HG03378 (cell line): ENCODE data around the gene COTL1.
"Not testable (repeated sequence)": the region's sequence is repeated elsewhere in the genome, so short reads cannot be mapped to it uniquely, and the experiment has no call there.

Source experiments
- ATAC-seq: cut with Tn5 transposase; IDR thresholded peaks from one replicate; pipeline ENCODE4 v1.9.1; 2021; ENCODE audit warnings: mild to moderate bottlenecking, moderate library complexity; ENCODE audit not compliant: unreplicated experiment

Gene COTL1

GRCh38 chr16:84643674-84644073, 25.8 kb upstream of the COTL1 start:
- ATAC-seq: no peak

DNA sequence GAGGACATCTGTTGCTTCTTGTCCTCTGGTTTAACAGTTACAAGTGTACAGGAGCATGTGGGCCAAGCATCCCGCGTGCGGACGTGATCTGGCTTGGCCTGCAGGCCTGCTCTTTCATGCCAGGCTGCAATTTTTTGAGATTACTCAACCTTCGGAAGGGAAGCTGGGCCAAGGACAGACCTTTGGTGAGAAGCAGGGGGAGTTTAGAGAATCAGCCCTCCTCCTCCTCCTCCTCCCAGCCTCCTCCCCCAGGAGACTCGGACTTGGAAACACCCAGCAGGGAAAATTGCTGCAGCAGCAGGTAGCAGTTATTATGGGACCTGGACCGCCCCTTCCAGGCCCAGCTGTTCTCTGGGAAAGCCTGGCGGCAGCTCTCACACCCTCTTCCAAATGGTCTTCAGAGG, 25.3 kb upstream of the COTL1 start:
- ATAC-seq: no peak

DNA sequence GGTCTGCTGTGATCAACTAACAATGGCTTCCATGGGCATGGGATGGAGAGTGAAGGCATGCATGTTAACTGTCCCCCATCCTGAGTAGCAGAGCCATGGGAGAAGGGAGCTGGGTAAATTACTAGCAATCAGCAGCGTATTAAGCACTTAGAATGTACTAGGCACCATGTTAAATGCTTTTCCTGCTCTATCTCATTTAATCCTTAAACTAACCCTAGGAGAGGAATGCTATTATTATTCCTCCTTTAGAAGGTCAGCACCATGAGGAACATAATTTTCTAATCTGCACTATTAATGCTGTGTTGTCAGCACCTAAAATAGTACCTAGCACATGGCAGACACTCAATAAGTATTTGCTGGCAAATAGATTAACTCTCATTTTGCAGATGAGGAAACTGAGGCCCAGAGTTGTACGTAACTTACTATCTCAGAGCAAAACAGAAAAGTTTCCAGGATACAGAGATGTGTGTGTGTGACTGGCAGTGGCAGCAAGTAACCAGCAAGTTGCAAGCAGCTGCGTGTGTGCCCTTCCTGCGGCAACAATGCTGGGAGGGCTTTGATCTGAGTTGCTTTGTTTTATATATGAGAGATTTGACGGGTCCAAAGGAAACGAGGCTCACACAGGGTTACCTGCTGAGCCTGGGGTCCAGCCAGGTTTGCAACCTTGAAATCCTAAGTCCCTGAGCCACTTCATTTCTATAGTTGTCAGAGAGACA, 23.9 kb upstream of the COTL1 start:
- no peak for ATAC-seq

- ATAC-seq: no peak
Observed at GRCh38 chr16:84640145-84640544, 22.3 kb upstream of the COTL1 start.

DNA sequence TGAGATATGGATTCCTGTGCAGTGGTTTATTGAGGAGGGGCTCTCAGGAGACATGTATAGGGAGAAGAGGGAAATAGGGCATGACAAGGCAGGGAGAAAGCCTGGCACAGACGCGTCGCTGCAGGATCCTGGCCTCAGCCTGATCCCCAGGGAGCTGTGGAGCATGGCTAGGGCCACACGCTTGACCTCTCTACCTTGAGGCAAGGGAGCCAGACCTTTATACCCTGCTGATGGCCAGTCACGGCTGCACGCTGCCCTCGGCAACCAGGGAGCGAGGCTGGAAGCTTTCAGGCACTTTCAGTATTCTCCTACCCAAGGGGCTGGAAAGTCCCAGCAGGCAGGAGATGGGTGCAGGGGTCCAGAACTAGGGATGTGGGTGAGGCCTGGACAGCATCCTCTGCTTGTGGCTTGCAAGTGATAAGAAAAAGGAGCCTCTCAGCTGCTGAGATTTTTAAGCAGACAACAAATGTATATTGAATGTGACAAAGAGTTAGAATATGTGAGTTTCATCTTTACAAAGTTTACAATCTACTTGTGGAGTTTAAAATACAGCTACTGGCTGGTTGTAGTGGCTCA, 20.4 kb upstream of the COTL1 start:
- ATAC-seq: no peak

DNA sequence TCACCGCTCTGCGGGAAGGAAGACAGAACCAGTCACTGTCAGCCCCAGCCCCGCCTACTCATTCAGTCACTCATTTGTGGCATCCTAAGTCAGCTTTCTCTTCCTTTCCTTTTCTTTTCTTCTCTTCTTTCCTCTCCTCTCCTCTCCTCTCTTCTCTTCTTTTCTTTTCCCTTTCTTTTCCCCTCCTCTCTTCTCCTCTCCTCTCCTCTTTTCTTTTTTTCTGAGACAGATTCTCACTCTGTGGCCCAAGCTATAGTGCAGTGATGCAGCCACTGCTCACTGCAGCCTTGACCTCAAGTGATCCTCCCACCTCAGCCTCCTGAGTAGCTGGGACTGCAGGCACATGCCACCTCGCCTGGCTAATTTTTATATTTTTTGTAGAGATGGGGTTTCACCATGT, 19.8 kb upstream of the COTL1 start:
- no peak for ATAC-seq

- ATAC-seq: no peak
Observed at GRCh38 chr16:84635702-84636101, 17.8 kb upstream of the COTL1 start.

DNA sequence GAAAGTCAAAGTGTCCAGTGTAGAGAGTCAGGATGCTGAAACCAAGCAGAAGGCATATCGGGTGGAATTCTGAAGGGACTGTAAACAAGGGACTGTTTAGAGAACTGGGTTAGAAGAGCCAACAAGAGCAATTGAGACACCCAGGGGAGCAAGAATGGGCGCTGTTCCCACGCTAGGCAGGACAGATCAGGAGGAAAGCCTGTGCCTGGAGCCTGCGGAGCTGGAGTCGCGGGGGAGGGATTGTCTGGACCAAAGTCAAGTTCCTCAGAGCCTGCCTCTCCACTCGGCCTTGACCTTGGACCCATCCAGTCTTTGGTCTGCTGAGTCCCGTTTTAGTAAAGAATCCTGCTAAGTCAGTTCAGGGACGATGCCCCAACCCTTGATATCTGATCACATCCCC, 15.7 kb upstream of the COTL1 start:
- ATAC-seq: no peak

DNA sequence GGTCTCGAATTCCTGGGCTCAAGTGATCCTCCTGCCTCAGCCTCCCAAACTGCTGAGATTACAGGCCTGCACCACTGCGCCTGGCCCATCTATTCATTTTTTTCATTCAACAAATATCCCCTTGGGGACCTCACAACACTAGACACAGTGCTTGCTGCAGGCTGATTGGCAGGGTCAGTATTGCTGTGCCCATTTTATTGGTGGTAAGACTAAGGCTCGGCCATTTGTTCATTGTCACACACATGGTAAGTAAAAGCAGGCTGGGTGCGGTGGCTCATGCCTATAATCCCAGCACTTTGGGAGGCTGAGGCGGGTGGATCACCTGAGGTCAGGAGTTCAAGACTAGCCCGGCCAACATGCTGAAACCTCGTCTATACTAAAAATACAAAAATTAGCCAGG, 15.0 kb upstream of the COTL1 start:
- ATAC-seq: not testable (repeated sequence)

DNA sequence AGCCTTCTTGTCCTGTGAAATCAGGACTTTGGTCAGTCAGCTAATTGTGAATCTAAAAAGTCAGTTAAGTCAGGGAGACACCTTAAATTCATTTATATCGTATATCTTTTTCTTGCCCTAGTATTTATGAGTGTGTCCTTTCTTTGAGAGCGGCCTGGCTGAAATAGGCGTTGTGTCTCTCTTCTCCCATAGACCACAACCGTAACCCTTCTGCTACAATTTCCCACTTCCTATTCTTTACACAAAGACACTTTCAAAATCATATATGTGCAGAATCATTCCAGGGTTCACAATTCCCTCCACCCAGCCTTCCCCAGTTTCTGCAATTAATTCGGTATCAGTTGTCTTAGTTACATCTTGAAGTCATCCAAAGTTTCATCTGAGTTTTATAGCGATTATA, 14.0 kb upstream of the COTL1 start:
- no peak for ATAC-seq

GRCh38 chr16:84631153-84631466, 13.2 kb upstream of the COTL1 start:
- ATAC-seq: no peak

DNA sequence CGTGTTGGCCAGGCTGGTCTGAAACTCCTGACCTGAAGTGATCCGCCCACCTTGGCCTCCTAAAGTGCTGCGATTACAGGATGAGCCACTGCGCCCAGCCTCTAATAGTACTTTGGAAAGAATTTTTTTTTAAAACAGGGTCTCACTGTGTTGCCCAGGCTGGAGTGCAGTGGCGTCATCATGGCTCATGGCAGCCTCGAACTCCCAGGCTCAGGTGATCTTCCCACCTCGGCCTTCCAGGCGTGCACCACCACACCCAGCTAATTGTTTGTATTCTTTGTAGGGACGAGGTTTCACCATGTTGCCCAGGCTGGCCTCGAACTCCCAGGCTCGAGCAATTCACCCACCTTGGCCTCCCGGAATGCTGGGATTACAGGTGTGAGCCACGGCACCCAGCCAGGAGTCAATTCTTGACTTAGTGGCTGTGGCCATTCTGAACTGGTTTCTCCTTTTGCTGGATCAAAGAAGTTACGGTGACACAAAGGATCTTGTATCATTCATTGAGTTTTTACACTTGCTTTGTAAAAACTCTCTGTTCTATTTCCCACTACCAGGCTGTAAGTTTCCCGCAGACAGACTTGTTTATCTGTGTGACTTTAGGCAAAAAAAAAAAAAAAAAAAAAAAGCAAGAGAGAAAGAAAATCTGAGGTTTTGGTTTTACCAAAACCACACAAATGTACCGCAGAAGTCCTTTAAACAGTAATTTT, 12.7 kb upstream of the COTL1 start:
- no peak for ATAC-seq

GRCh38 chr16:84630009-84630408, 12.1 kb upstream of the COTL1 start:
- ATAC-seq: no peak

DNA sequence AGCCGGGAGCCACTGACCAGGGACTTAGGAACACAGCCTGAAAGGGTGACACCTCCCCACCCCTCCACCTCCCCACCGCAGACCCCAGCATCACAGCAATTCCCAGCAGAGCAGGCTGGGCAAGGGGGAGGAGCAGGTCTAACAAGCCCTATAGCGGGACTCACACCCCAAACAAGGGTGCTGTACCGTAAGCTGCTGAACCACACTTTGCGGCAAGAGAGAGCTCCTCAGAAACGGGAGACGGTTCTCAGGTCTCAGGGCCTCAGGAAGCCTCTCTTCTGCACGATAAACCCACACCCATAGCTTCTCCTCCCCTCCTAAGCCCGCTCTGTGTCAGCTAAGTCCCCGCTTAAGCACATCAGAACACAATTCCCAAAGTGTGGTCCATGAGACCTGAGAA, 11.7 kb upstream of the COTL1 start:
- ATAC-seq: no peak

DNA sequence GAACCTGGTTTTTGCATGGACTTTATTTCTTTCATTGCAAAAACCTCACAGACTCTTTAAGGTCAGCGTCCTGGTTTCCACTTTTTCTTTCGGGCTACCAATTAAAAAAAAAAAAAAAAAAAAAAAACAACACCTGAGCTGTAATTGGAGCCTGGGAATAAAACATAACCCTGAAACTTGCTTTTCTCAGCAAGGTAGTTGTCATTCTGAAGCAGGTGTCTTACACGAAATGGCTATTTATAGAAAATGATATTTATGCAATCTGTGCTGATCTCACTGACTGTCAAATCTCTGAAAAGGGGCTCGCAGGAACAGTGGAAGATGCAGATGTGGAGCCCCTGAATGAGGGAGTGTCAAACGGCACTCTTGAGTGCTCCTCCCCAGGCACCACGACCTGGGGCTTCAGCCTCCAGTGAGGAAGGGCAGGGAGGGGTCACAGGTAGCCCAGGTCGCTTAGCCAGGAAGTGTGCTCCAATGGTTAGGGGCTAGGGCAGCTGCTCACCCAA, 10.4 kb upstream of the COTL1 start:
- no peak for ATAC-seq

DNA sequence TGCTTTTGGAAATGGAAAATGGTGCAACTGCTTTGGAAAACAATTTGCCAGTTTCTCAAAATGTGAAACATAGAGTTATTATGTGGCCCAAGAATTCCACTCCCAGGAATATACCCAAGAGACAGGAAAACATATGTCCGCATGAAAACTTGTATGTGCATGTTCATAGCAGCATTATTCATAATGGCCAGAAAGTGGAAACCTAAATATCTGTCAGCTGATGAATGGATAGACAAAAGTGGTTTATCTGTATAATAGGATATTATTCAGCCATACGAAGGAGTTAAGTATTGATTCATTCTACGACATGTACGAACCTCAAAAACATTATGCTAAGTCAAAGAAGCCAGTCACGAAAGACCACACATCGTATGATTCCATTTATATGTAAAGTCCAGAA, 7.7 kb upstream of the COTL1 start:
- ATAC-seq: no peak

GRCh38 chr16:84620913-84621312, 3.0 kb upstream of the COTL1 start:
- ATAC-seq: not testable (repeated sequence)

DNA sequence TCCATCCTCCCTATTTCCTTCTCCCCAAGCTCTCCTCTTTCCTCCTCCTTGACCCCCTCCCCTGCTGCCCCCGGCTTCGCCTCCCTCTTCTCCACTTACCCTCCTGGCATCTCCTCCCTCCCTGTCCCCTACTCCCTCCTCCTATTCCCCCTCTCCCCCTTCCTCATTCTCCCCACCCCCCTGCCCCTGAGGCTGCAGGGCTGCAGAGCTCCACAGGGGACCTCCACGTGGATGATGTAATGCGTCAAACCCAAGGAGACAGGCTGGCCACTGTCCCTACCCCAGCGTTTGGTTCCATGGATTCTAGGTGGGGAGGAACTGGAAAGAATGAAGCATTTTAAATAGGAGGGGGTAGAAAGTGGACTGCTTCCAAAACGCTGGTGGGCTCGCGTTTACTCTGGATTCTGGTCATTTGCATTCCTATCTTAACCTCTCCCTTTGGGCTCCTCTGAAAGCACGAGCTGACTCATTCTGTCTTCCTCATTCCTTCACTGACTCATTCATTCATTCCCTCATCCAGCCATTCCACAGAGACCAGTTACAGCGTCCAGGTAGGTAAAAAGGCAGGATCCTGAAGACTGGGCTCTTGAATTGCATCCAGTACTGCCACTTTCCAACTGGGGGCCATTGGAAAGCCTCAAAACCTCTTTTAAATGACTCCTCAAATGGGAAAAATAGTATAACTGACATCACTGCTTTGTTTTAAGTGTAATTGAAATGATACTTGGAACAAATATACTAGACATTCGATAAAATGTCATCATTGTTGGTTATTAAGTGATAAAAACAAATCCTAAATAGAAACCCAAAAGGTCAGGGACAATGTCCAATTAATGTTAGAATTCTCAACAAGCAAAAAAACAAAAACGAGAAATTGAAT, 943 bp upstream of the COTL1 start:
- no peak for ATAC-seq

- ATAC-seq: peak; percentile 29
Observed at GRCh38 chr16:84617041-84617790, 662 bp downstream of the COTL1 start.

DNA sequence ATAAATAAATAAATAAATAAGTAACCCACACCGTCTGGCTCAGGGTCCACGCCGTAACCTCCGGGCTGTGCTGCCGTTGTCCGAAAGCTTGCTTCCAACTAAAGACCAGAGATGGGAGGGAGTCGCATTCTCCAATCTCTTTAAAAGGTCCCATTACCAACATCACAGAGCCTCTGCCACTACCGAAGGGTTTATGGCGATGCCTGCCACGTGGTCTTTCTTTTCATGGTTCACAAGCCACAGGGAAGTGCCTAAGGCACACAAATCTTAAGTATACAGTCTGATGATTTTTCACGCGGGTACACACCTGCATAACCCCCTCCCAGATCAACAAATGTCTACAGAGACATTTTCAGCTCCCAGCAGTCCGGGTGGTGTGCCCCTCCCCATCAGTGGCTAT, 1.4 kb downstream of the COTL1 start:
- ATAC-seq: no peak
